ENCODE measurements around the gene GOLT1A. TPM values are rescaled to one million over a fixed set of nuclear protein-coding genes. Genes with fewer than 3 reads are reported as not detected.

The GOLT1A gene
- total RNA-seq, 2 donors from 2014 or later = not detected

GRCh38 chr1:204261266-204261665 lies 47.5 kb upstream of the GOLT1A start:
- Histone ChIP-seq H3K27ac (no peak overlapping the region), H3K4me3 (no peak overlapping the region), H3K27me3 (replicated peaks; ENCODE audit: insufficient read depth) (no peaks in the 10 kb centered on the region), H3K9me3 (no peaks in the 10 kb centered on the region), H3K4me1 (ENCODE audit: control insufficient read depth in 1 of 2, low read depth in 2 of 2) (no peaks in the 10 kb centered on the region), H3K36me3 (no peaks in the 10 kb centered on the region)
- no peak for DNase-seq (ENCODE audit: low spot score)
- no peak for ATAC-seq (ENCODE audit: insufficient number of reproducible peaks, low FRiP score, low read depth)
- TF ChIP-seq, protein P1, sequence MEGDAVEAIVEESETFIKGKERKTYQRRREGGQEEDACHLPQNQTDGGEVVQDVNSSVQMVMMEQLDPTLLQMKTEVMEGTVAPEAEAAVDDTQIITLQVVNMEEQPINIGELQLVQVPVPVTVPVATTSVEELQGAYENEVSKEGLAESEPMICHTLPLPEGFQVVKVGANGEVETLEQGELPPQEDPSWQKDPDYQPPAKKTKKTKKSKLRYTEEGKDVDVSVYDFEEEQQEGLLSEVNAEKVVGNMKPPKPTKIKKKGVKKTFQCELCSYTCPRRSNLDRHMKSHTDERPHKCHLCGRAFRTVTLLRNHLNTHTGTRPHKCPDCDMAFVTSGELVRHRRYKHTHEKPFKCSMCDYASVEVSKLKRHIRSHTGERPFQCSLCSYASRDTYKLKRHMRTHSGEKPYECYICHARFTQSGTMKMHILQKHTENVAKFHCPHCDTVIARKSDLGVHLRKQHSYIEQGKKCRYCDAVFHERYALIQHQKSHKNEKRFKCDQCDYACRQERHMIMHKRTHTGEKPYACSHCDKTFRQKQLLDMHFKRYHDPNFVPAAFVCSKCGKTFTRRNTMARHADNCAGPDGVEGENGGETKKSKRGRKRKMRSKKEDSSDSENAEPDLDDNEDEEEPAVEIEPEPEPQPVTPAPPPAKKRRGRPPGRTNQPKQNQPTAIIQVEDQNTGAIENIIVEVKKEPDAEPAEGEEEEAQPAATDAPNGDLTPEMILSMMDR (IDR thresholded peaks at IDR 0.05) = no peak

DNA sequence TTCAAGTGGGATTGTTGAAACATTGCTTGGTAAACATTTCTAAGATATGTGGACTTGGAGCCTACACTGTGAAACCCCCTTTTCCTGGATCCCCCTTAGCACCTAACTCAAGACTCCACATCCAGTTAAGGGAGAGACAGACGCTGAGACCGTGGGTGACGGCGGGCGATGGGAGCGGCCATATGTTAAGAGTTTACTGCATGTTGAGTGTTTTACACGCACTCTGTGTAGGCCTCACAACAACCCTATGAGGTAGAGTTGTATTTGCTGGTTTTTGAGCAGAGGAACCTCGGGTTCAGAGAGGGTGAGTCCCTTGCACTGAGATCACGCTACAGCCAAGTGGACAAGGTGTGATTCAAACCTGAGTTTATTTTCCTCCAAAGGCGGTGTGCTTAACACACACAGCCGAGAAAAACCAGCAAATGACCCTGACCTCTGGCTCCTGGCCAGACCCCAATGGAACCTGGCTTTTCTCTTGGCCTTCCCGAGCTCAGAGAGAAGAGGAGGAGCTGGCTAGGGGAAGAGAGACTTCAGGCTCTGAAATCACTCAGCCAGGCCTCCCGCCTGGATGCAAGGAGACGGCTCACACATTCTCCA lies 46.9 kb upstream of the GOLT1A start:
- no peaks in the 10 kb centered on the region for H3K36me3 ChIP-seq
- H3K4me3 ChIP-seq = no peak overlapping the region
- H3K9me3 ChIP-seq = no peaks in the 10 kb centered on the region
- no peaks in the 10 kb centered on the region for H3K27me3 ChIP-seq (replicated peaks; ENCODE audit: insufficient read depth)
- no peaks in the 10 kb centered on the region for H3K4me1 ChIP-seq (ENCODE audit: control insufficient read depth in 1 of 2, low read depth in 2 of 2)
- DNase-seq (ENCODE audit: low spot score) (no peak), ATAC-seq (ENCODE audit: insufficient number of reproducible peaks, low FRiP score, low read depth) (no peak)
- H3K27ac ChIP-seq = no peak overlapping the region
- TF ChIP-seq, protein P1 (IDR thresholded peaks at IDR 0.05) = no peak

DNA sequence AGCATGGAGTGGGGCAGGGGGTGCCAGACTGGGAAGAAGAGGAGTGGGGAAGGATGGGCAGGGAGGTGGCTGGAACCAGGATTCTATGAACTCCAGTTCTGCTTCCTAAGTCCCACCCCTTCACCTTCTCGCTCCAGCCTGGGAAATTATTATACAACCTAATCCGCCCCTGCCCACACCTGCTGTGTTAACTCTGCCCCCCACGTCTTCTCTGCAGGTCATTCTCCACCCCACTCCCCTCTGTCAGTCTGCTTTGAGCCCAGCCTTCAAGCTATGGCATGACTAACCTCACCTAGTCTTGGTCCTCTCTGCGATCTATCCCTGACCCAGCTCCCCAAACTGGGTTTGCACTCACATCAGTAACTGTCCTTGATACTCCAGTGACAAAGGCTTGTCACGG lies 46.0 kb upstream of the GOLT1A start:
- Histone ChIP-seq H3K36me3 (no peaks in the 10 kb centered on the region), H3K27me3 (replicated peaks; ENCODE audit: insufficient read depth) (no peaks in the 10 kb centered on the region), H3K4me1 (ENCODE audit: control insufficient read depth in 1 of 2, low read depth in 2 of 2) (no peaks in the 10 kb centered on the region), H3K9me3 (no peaks in the 10 kb centered on the region), H3K27ac (no peak overlapping the region), H3K4me3 (no peak overlapping the region)
- no peak for ATAC-seq (ENCODE audit: insufficient number of reproducible peaks, low FRiP score, low read depth)
- DNase-seq (ENCODE audit: low spot score) = no peak
- TF ChIP-seq, protein P1 (IDR thresholded peaks at IDR 0.05) = no peak

GRCh38 chr1:204259196-204259595 lies 45.4 kb upstream of the GOLT1A start:
- no peaks in the 10 kb centered on the region for H3K4me1 ChIP-seq (ENCODE audit: control insufficient read depth in 1 of 2, low read depth in 2 of 2)
- no peaks in the 10 kb centered on the region for H3K36me3 ChIP-seq
- no peak overlapping the region for H3K4me3 ChIP-seq
- no peak for DNase-seq (ENCODE audit: low spot score)
- no peak for ATAC-seq (ENCODE audit: insufficient number of reproducible peaks, low FRiP score, low read depth)
- no peaks in the 10 kb centered on the region for H3K27me3 ChIP-seq (replicated peaks; ENCODE audit: insufficient read depth)
- no peaks in the 10 kb centered on the region for H3K9me3 ChIP-seq
- no peak overlapping the region for H3K27ac ChIP-seq
- TF ChIP-seq, protein P1 (IDR thresholded peaks at IDR 0.05) = no peak

GRCh38 chr1:204258213-204259115 lies 44.7 kb upstream of the GOLT1A start:
- no peak overlapping the region for H3K27ac ChIP-seq
- H3K4me3 ChIP-seq = no peak overlapping the region
- H3K36me3 ChIP-seq = no peaks in the 10 kb centered on the region
- DNase-seq (ENCODE audit: low spot score) = no peak
- ATAC-seq (ENCODE audit: insufficient number of reproducible peaks, low FRiP score, low read depth) = no peak
- no peaks in the 10 kb centered on the region for H3K9me3 ChIP-seq
- TF ChIP-seq, protein P1 (IDR thresholded peaks at IDR 0.05) = peak; percentile 33
- no peaks in the 10 kb centered on the region for H3K4me1 ChIP-seq (ENCODE audit: control insufficient read depth in 1 of 2, low read depth in 2 of 2)
- no peaks in the 10 kb centered on the region for H3K27me3 ChIP-seq (replicated peaks; ENCODE audit: insufficient read depth)

Data from thoracic aorta (tissue), 2 donors.